Left ventricle myocardium superior (tissue), 1 donor: ENCODE results near the gene CDR2. TPM values are rescaled to one million over a fixed set of nuclear protein-coding genes. Genes with fewer than 3 reads are reported as not detected.
"Not testable (repeated sequence)": the region's sequence is repeated elsewhere in the genome, so short reads cannot be mapped to it uniquely, and the experiment has no call there.

ENCODE experiments used
- ATAC-seq: fragments of 200-7000 bp; cut with Tn5 transposase; one replicate; pipeline ENCODE4 v1.9.1; 2020; ENCODE audit warnings: mild to moderate bottlenecking, moderate library complexity
- DNase-seq: peaks from one replicate; pipeline ENCODE4 v3.0.0-alpha.2; 2020
- intact Hi-C: fragments of 100-400 bp; cut with micrococcal nuclease; formaldehyde crosslinking; loops from one replicate; pipeline ENCODE4 v1.11.0; 2022
- total RNA-seq: library from RNA; stranded (reverse); fragmentation: NEBNext Ultra II Directional; extraction: Animal tissue kit (Norgen Biotek cat#: 25700); gene quantifications from one replicate; pipeline ENCODE4 v1.2.1, GENCODE V29; 2021
- donor health status: DM: no; HTN: yes; CAD: no; lungs with severe emphysema.

The CDR2 gene
- total RNA-seq, 1 donor from 2014 or later, result 5.3 TPM

- intact Hi-C loops, result no loop called here
- DNase-seq (no peak), ATAC-seq (no peak)
Observed at GRCh38 chr16:22355487-22355908, 18.9 kb downstream of the CDR2 start.

GRCh38 chr16:22353933-22354541, 20.4 kb downstream of the CDR2 start:
- DNase-seq (no peak), ATAC-seq (no peak)
- intact Hi-C loops, result no loop called here

DNA sequence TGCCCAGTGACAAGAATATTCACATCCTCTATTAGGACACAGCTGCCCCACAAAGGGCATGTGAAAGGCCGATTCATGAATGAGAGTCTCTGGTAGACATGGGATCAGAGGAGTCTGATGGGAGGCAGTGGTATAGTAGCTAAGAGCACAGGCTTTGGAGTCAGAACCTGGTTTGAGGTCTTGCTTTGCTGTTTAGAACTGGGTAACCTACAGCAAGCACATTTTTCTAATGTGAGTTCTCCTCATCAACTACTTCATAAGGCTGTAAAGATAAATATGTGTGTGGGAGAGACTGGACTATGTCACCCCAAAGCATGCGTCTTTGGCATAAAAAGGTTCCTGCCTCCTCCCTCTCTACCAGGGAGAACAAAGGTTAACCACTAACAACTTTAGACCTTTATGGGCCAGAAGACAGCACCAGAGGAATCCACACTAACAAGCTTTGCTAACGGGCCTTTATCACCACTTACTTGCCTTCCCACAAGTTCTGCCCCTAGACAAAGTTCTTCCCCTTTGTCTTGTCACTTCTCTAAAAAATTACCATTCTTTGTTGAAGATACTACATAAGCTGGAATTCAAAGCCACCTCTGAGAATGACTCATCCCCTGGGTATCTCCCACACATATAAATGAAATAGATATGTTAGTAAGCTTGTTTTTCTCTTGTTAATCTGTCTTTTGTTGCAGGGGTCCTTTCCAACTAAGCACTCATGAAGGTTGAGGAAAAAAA, 21.1 kb downstream of the CDR2 start:
- intact Hi-C loops, result no loop called here

DNA sequence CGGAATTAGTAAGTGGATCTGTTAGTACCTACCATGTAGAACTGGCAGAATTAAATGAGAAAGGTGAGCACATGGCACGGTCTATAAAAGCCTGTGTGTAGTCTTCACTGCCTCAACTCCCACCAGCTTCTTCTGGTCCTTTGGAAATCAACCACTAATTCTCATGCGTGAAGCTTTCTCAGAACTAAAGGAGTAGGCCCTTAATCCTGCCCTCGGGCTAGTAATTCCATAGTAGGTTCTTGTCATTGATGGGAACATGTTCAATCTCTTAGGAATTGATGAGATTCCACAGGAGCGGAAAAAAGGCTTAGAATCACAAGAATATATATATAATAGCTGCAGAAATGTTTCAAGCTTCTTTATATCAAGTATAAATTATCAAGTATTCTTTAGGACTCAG, 21.7 kb downstream of the CDR2 start:
- no peak for ATAC-seq
- no peak for DNase-seq
- intact Hi-C loops, result no loop called here

More for the DNA sequence above, 21.1 kb downstream of the CDR2 start:
- no peak for ATAC-seq
- no peak for DNase-seq

DNA sequence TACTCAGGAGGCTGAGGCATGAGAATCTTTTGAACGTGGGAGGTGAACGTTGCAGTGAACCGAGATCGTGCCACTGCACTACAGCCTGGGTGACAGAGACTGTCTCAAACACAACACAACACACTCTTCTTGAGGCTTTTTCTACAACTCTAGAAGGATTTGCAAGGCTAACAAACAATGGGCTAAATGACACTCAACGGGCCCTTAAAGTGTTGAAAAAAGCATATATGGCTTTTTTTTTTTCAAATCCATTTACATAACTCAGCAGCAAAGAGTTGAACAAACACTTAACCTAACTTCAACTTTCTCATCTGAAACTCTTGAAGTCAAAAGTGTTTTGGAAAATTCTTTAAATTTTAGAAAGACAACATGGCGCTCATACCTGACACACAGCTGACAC, 22.3 kb downstream of the CDR2 start:
- DNase-seq, result no peak
- no peak for ATAC-seq
- intact Hi-C loops, result no loop called here

DNA sequence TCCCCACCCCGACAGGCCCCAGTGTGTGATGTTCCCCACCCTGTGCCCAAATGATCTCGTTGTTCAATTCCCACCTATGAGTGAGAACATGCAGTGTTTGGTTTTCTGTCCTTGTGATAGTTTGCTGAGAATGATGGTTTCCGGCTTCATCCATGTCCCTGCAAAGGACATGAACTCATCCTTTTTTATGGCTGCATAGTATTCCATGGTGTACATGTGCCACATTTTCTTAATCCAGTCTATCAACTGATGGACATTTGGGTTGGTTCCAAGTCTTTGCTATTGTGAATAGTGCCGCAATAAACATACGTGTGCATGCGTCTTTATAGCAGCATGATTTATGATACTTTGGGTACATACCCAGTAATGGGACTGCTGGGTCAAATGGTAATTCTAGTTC, 23.4 kb downstream of the CDR2 start:
- intact Hi-C loops, ATAC-seq, DNase-seq: not testable (repeated sequence)

GRCh38 chr16:22348291-22348690, 26.1 kb downstream of the CDR2 start:
- ATAC-seq, result no peak
- intact Hi-C loops, result no loop called here
- DNase-seq, result no peak

DNA sequence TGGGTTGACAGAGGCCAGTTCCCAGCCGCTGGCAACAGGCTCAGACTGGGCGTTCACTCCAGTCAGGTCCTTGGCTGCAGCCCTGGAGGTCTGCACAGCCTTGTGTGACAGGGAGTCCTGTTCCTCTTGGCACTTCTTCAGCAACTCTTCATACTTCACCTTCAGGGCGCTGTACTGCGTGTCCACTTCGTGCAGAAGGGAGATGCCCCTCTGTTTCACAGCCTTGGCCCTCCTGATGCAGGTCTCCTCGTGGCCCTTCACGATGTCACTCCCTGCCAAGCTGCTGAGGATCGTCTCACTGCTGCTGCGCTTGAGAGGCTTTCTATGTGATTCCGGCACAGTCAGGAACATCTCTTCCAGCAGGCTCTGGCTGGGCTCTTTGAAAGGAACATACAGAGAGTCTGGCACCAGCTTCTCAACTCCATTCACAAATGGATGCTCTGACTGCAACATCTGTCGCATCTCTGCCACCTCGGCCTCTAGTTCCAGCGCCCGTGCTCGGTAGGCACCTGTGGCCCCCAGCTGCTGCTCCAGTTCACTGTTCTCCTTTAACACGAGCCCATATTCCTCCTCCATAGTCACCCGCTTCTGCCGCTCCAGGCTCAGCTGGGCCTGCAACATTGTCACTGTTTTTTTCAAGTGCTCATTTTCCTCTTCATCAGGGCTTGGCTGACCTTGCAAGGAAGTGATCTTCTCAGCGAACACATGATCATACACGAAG, 27.2 kb downstream of the CDR2 start:
- DNase-seq, result peak; percentile 71
- peak; percentile 98 for ATAC-seq

GRCh38 chr16:22346483-22346882, 27.9 kb downstream of the CDR2 start:
- DNase-seq (no peak), ATAC-seq (peak; percentile 49)

More for the DNA sequence above, 27.2 kb downstream of the CDR2 start:
- intact Hi-C loops, result no loop called here

GRCh38 chr16:22342082-22342481, 32.3 kb downstream of the CDR2 start:
- intact Hi-C loops, result no loop called here
- ATAC-seq (no peak), DNase-seq (no peak)

More at GRCh38 chr16:22346483-22346882, 27.9 kb downstream of the CDR2 start:
- intact Hi-C loops, result no loop called here

DNA sequence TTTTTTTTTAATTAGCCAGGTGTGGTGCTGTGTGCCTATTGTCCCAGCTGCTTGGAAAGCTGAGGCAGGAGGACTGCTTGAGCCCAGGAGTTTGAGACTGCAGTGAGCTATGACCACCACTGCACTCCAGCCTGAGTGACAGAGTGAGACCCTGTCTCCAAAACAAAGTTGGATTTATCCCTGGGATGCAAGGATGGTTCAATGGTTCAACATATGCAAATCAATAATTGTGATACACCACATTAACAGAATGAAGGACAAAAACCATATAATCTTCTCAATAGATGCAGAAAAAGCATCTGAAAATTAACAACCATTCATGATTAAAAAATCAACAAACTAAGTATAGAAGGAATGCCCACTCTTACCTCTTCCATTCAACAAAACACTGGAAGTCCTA, 33.5 kb downstream of the CDR2 start:
- DNase-seq (no peak), ATAC-seq (no peak)
- intact Hi-C loops, result no loop called here

GRCh38 chr16:22337849-22338635, 36.4 kb downstream of the CDR2 start:
- intact Hi-C loops, result no loop called here
- ATAC-seq (no peak), DNase-seq (no peak)

GRCh38 chr16:22337045-22337444, 37.4 kb downstream of the CDR2 start:
- DNase-seq (no peak), ATAC-seq (no peak)
- intact Hi-C loops, result no loop called here

- DNase-seq, result no peak
- ATAC-seq, result no peak
- intact Hi-C loops, result no loop called here
Observed at GRCh38 chr16:22336581-22336980, 37.8 kb downstream of the CDR2 start.

DNA sequence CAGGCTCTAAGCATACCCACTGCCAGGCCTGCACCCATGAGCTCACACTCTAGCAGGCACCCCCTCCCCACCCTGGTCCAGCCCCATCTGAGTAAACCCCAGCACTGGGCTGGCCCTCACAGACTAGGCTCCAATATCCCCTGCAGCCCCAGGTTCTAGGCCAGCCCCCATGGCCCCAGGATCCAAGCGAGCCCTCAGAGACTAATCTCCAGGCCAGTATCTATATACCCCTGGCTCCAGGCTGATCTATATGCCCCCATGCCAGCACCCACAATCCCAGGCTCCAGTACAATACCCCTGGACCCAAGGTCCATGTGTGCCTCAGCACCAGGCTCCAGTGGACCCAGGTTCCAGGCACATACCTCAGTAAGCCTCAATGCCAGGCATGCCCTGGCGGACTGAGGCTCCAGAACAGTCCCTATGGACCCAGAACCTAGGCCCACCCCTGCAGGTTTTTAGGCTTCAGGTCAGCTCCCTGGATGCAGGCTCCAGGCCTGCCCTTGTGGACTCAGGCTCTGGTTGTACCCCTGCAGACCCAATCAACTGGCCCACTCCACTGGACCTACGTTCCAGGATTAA, 38.7 kb downstream of the CDR2 start:
- ATAC-seq (no peak), DNase-seq (no peak)

DNA sequence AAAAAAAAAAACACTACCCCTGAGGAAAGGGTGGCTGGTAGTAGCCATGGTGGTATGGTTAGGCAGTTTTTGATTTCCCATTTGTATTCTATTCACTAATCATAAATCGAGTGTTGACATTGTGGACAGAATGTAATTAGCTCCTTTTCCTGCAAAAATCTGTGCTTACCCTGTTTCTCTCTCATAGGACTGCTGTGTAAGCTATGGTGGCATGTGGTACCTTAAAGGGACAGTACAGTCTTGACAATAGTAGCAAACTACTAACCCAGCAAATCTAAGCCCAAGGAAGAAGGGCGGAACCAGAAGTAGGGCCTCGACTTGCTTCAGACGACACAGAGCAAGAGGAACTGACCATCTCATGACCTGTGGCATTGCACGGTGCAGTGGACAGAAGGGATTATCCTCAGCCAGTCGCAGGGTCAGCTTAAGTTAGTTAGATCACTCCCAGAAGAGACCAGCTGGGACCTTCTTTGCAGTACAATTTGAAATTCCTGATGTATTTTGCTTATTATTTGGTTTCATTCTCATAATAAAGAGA, 40.9 kb downstream of the CDR2 start:
- intact Hi-C loops, result no loop called here
- peak; percentile 67 for ATAC-seq
- DNase-seq, result no peak

More for the DNA sequence above, 38.7 kb downstream of the CDR2 start:
- intact Hi-C loops, result no loop called here

- ATAC-seq, result no peak
- no peak for DNase-seq
- intact Hi-C loops, result no loop called here
Observed at GRCh38 chr16:22330326-22330725, 44.1 kb downstream of the CDR2 start.

GRCh38 chr16:22329199-22329695, 45.2 kb downstream of the CDR2 start:
- DNase-seq (no peak), ATAC-seq (no peak)
- intact Hi-C loops, result no loop called here
